ENCODE results near the gene FMO3.

DNA sequence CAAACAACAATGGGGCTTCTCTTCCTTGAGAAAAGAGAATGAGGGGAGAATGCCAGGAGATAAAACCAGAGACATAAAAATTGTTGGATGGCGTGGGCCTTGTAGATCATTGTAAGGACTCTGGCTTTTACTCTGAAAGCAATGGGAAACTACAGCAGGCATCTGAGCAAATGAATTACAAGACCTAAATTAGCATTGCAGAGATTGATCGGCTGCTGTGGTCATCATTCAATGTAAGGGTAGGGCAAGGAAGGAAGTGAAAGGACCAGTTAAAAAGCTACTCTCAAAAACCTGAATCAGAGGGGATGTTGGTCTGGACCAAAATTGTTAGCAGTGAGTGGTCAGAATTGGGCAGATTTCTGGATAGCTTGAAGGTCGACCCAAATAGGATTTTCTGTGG is 21.4 kb downstream of the FMO3 start:
- TF ChIP-seq, protein P1, sequence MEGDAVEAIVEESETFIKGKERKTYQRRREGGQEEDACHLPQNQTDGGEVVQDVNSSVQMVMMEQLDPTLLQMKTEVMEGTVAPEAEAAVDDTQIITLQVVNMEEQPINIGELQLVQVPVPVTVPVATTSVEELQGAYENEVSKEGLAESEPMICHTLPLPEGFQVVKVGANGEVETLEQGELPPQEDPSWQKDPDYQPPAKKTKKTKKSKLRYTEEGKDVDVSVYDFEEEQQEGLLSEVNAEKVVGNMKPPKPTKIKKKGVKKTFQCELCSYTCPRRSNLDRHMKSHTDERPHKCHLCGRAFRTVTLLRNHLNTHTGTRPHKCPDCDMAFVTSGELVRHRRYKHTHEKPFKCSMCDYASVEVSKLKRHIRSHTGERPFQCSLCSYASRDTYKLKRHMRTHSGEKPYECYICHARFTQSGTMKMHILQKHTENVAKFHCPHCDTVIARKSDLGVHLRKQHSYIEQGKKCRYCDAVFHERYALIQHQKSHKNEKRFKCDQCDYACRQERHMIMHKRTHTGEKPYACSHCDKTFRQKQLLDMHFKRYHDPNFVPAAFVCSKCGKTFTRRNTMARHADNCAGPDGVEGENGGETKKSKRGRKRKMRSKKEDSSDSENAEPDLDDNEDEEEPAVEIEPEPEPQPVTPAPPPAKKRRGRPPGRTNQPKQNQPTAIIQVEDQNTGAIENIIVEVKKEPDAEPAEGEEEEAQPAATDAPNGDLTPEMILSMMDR (IDR thresholded peaks at IDR 0.05): no peak
- TF ChIP-seq POLR2A (IDR thresholded peaks at IDR 0.05): no peak

Measured in body of pancreas (tissue), 4 donors.